Measurements from ENCODE around the gene SPATA24.
"Not testable (repeated sequence)": the region's sequence is repeated elsewhere in the genome, so short reads cannot be mapped to it uniquely, and the experiment has no call there.

The SPATA24 gene, protein sequence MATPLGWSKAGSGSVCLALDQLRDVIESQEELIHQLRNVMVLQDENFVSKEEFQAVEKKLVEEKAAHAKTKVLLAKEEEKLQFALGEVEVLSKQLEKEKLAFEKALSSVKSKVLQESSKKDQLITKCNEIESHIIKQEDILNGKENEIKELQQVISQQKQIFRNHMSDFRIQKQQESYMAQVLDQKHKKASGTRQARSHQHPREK

GRCh38 chr5:139403787-139404483 is at the start of gene SPATA24:
Gene SPATA24 (minus strand): TSS chr5:139404089. CDS start chr5:139404060, 29 bp downstream.
- TF ChIP-seq, protein P1, sequence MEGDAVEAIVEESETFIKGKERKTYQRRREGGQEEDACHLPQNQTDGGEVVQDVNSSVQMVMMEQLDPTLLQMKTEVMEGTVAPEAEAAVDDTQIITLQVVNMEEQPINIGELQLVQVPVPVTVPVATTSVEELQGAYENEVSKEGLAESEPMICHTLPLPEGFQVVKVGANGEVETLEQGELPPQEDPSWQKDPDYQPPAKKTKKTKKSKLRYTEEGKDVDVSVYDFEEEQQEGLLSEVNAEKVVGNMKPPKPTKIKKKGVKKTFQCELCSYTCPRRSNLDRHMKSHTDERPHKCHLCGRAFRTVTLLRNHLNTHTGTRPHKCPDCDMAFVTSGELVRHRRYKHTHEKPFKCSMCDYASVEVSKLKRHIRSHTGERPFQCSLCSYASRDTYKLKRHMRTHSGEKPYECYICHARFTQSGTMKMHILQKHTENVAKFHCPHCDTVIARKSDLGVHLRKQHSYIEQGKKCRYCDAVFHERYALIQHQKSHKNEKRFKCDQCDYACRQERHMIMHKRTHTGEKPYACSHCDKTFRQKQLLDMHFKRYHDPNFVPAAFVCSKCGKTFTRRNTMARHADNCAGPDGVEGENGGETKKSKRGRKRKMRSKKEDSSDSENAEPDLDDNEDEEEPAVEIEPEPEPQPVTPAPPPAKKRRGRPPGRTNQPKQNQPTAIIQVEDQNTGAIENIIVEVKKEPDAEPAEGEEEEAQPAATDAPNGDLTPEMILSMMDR (IDR thresholded peaks at IDR 0.05; ENCODE audit: low read depth, low read length) = no peak
- H3K4me3 ChIP-seq (ENCODE audit: low read depth, low read length) = peak within 1 kb of the TSS; percentile 66

DNA sequence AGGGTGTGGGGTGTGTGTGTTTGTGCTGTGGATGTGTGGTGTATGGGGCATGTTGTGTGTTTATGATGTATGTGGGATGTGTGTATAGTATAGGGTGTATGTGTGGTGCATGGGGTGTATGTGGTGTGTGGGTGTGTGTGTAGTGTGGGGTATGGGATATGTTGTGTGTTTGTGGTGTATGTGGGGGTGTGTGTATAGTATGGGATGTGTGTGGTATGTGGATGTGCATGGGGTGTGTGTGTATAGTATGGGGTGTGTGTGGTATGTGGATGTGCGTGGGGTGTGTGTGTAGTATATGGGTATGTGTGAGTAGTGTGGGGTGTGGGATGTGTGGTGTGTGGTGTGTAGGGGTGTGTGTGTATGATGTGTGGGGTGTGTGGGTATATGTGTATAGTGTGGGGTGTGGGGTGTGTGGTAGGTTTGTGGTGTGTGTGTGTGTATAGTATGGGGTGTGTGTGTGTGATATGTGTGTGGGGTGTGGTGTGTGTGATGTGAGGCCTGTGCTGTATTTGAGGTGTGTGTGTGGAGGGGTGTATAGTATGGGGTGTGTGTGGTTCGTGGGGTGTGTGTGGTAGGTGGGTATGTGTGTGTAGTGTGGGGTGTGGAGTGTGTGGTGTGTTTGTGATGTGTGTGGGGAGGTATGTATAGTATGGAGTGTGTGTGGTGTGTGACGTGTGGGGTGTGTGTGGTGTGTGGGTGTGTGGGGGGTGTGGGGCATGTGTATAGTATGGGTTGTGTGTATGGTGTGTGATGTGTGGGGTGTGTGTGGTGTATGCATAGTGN is 48.2 kb upstream of the SPATA24 start:
- no peak overlapping the region for H3K4me3 ChIP-seq (ENCODE audit: low read depth, low read length)
- TF ChIP-seq, protein P1 (IDR thresholded peaks at IDR 0.05; ENCODE audit: low read depth, low read length) = no peak

DNA sequence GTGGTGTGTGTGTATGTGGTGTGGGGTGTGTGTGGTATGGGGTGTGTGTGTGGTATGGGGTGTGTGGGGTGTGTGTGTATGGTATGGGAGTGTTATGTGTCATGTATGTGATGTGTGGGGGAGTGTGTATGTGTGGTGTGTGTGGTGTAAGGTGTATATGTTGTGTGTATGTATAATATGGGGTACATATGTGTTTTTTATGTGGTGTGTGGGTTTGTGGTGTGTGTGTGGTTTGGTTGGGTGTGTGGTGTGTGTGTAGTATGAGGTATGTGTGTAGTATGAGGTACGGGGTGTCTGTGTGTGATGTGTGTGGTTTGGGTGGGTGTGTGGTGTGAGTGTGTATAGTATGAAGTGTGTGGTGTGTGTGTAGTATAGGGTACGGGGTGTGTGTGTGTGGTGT is 47.3 kb upstream of the SPATA24 start:
- no peak overlapping the region for H3K4me3 ChIP-seq (ENCODE audit: low read depth, low read length)
- TF ChIP-seq, protein P1 (IDR thresholded peaks at IDR 0.05; ENCODE audit: low read depth, low read length) = no peak

GRCh38 chr5:139446956-139447779 is 43.3 kb upstream of the SPATA24 start:
- TF ChIP-seq, protein P1 (IDR thresholded peaks at IDR 0.05; ENCODE audit: low read depth, low read length) = no peak
- H3K4me3 ChIP-seq (ENCODE audit: low read depth, low read length) = no peak overlapping the region

DNA sequence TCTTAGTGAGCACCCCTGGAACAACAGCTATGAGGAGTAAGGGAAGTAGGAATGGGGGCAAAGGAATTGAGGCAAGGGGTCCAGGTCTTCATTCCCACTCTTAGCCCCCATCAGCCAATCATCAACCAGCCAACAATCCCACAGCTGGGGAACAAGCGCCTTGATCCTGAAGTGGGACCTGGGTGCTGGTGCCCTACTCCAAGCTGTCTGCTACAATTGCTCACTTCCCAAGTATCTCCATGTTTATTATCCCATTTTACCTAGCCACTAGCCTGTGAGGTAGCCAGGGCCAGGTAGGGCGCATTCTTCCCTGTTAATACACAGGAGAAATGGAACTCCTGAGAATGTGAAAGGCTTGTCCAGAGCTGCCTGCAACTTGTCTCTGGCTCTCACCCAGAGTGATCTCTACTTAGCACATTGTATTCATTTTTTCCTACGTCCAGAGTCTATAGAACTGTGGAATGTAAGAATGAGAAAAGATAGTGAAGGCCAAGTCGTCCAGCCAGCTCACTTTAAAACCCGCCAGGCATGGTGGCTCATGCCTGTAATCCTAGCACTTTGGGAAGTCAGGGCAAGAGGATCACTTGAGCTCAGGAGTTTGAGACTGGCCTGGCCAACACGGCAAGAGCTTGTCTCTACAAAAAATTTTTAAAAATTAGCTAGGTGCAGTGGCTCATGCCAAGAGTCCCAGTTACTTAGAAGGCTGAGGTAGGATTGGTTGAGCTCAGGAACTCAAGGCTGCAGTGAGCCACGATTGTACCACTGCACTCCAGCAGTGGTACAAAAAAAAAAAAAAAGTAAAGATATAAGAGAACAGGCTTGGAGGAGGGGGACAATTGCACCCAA is 41.7 kb upstream of the SPATA24 start:
- no peak overlapping the region for H3K4me3 ChIP-seq (ENCODE audit: low read depth, low read length)
- TF ChIP-seq, protein P1 (IDR thresholded peaks at IDR 0.05; ENCODE audit: low read depth, low read length) = no peak

- no peak overlapping the region for H3K4me3 ChIP-seq (ENCODE audit: low read depth, low read length)
- TF ChIP-seq, protein P1 (IDR thresholded peaks at IDR 0.05; ENCODE audit: low read depth, low read length) = no peak
These were observed 40.1 kb upstream of the SPATA24 start for GRCh38 chr5:139443831-139444453.

GRCh38 chr5:139440416-139440815 is 36.5 kb upstream of the SPATA24 start:
- not testable (repeated sequence) for H3K4me3 ChIP-seq (ENCODE audit: low read depth, low read length)
